M059J (cell line): ENCODE results near the gene GALNT18. TPM values are rescaled to one million over a fixed set of nuclear protein-coding genes. Genes with fewer than 3 reads are reported as not detected.

ENCODE experiments used
- DNase-seq: peaks from one replicate; pipeline ENCODE4 v3.0.0-alpha.2; 2012; ENCODE audit warnings: low read depth
- total RNA-seq: library from RNA; depleted of rRNA; stranded (reverse); fragments of >200 nt; shearing (Covaris generic); gene quantifications from 2 replicates; pipeline ENCODE4 v1.2.3, GENCODE V29; 2014

GALNT18 gene
- total RNA-seq, 1 experiment from 2014 or later: 0.64 TPM

DNA sequence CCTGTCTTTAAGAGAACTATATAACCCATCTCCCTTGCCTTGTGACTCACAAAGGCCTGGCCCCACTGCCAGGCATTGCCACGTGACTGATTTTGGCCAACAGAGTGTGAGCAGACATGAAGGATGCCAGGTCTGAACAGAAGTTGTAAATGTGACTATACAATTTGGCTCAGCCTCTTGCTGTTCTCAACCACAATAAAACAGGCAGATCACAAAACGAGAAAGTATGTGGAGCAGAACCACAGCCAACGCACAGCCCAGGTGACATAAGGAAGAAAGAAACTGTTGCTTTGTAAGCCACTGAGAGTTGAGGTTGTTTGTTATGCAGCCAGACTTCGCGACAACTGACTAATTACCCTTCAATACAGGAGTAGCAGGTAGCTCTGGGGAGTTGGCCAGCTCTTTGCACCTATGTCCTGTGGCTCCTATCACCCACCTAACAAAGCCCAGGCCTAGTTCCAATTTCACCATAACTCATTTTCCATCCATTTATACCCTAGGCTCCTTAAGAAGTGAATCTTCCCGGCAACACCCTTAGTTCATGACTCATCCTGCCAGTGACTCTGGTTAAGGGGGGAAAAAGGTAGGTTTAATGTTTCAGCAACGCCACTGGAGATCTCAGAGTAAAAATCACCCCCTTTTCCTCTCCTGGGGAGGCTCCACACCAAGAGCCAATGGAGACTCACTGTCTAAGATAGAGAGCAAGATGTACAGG is 53.7 kb downstream of the GALNT18 start:
- DNase-seq: peak; percentile 40

DNA sequence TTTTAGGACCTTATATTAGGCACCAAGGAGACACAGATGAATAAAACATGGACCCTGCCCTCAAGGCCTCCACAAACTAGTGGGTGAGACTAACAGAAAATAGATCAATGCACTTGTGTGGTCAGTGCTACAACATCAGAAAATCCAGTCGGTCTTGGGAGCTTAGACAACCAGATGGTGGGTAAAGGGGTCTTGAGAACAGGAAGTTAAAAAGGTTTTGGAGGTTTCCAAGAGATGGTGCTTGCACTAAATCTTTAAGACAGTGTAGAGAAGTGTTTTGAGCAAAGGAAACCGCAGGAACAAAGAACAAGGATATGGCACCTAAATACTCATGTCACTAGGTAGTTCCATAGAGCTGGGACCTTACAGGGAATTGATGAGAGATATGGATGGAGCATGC is 56.2 kb downstream of the GALNT18 start:
- DNase-seq: no peak

DNA sequence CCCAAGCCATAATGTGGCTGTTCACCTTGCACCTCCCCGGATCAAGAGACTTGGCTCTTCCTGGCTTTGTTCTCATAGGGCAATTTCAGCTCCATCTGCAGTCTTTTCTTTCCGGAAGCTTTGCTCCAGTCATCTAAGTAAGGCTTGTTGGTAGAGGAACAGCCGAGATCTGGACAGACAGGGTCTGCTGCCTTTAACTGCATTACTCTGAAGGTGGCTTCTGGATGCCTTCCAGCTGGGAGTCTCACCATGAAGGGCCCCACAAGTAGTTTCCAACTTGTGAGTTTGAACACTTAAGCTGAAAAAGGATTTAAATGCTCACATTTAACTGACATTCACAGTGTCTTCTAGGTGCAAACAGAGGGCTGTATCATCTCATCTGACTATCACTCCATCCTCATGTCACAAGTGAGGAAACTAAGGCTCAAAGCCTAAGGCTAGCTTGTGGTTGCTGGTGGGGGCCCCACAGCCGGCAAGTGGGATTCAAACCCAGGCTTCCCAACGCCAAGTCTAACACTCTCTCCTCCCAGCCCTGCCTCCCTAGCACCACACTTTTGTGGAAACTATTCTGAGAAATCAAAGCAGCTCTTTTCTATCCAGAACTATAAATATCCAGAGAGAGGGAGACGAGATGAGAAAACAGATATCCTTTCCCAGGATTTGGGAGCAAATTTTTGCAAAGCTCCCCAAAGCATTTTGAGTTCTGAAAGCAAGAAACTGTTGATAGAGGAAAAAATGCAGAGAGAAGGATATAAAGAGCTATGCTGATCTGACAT is 58.4 kb downstream of the GALNT18 start:
- DNase-seq: no peak

DNA sequence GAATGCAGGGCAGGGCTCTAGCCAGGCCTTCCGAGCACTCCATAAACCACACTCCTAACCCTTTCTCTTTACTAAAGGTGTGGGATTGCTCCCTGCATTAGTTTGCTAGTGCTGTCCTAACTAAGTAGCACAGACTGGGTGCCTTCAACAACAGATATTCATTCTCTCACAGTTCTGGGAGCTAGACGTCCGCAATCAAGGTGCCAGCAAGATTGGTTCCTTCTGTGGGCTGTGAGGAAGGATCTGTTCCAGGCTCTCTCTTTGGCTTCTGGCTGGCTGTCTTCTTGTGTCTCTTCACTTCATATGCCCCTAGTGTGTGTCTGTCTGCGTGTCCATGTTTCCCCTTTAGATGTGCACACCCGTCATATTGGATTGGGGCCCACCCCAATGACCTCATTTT is 59.8 kb downstream of the GALNT18 start:
- no peak for DNase-seq

DNA sequence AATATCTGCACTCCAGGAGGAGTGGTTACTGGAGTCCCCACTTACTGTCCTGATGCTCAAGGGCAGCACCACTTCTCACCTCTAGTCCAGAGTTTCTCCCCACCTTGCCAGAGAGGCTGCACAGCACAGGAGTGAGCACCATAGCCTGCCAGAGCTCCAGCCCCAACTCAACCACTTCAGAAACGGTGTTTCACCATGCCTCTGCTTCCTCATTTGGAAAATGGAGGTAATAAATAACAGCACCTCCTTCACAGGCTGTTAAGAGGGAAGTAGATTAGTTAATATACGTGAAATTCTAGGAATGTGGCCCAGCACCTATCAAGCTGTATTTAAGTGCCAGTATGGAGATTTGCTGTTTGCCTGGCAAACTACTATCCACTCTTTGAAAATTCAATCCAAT is 63.0 kb downstream of the GALNT18 start:
- no peak for DNase-seq

DNA sequence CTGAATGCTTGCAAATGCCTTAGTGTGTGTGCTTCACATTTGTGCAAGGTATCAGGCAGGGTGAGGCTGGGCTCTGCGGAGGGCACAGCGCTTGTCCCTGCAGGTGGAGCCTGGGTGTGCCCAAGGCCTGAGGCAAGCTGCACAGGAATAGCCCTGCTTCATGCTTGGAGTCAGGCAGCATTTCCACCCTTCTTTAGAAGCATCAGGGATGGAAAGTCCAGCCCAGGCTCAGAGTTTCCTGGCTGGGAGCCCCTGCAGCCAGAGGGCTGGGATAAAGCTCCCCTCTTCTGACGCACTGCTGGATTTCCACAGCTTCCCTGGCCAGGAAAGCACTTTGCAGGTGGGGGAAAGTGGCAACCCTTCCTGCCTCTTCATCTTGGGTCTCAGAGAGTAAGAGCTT is 63.4 kb downstream of the GALNT18 start:
- DNase-seq: no peak

DNA sequence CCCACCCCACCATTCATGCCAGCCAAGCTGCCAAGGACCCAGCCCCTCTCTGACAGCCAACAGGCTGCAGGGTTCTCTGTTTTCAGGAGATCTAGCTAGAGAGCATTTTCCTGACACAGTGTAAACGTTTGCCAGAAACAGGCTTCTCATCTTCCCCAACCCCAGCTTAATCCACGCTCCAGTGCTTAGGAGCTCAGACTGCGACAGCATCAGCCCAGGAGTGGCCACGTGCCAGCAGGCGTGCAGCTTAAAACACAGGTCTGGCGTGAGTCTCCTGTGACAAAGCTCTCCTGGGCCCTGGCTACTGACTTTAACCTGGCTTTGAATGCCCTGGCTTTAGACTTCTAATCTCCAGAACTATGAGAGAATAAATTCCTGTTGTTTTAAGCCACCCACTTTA is 66.6 kb downstream of the GALNT18 start:
- DNase-seq: no peak

DNA sequence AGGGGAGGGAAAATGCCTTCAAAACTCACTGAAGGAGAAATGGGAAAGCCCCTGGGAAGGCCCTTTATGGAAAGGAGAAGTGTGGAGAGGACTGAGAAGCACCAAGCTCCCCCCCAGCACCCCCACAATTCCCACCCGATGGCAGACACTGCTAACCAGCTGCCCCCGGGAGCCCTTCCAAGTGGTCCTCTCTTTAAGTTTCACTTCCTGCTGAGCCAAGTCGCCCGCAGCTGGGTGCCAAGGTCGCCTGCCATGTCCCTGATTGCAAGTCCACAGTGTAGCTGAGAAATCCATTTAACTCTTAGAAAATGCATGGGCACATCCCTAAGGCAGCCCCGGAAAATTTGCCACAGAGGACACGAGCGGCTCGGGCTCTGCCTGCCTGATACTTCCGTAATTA is 68.2 kb downstream of the GALNT18 start:
- no peak for DNase-seq

DNA sequence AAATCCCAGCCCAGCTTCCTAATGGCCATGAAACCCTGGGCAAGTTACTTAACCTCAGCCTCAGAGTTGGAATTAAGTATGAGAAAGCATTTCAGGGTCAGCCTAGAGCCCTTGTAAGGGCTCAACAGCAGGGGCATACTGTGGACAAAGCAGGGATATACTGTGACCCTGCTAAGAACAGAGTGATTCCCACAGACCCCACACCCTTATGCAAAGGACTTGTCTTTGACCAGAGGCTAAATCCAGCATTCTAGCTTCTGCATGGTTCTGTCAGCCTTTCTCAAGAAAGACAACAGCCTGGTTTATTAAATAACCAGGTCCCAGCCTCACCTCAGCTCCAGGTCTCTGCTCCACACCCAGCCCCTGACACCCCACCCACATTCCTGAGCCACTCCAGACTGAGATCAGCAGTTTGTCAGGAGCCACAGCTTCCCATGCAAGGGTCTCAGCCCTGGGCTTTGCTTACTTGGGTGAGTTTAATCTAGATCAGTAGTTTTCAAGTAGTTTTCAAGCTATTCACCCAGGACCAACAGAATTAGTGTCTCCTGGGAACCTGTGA is 69.2 kb downstream of the GALNT18 start:
- DNase-seq: no peak

DNA sequence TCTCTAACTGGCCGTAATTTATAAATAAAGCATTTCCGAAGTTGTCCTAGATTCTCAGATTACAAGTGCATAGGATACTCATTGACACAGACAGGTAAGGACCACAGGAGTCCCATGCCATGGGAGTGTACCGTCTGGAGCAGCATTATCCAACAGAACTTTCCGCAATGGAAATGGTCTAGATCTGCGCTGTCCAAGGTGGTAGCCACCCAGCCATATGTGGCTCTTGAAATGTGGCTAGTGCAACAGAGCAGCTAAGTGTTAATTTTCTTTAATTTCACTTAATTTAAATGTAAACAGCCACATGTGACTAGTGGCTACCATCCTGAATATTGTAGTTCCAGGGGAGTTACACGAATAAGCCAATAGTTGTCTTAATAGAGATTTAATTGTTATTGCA is 71.3 kb downstream of the GALNT18 start:
- DNase-seq: no peak

DNA sequence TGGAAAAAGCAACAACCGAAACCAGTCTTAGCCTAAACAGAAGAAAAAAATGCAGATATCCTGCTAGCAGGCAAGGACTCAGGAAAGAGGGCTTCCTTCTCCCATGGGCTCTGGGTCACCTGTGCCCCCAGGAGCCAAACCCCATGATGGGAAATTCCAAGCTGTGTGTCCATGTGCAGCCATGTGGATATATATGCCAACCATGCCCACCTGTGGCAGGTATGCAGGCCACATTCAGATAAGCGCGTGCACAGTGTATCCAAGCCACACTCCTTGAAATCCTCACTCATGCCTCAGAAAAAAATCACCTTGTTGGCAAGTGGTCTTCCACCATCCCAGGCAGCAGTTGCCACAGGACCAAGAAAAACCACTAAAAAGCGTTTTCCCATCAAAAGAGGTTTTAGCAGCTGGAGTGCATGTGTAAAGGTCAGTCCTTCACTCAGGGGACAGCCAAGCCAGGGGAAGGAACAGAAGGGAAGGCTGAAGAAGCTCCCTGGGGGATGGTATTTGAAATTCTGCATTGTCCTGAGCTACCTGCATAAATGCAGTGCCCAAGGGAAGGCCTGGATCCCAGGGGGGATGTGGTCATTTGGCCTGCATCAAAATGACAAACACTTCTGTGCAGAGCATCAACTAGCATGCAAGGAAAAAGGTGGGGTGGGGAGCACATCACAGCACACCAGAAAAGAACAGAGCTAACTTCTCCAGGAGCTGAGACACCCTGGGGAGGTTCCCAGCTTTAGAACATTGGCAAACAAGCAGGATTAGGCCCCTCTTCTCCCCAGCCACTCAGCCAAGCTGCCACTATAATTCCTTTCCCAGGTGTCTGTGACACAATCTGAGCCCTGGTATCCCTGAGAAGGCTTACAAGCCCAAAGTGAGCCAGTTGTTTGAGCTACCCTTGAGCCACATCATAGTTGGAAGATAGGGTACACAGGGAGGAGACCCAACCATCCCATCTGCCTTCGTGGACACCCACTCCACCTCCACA is 76.2 kb downstream of the GALNT18 start:
- DNase-seq: no peak

DNA sequence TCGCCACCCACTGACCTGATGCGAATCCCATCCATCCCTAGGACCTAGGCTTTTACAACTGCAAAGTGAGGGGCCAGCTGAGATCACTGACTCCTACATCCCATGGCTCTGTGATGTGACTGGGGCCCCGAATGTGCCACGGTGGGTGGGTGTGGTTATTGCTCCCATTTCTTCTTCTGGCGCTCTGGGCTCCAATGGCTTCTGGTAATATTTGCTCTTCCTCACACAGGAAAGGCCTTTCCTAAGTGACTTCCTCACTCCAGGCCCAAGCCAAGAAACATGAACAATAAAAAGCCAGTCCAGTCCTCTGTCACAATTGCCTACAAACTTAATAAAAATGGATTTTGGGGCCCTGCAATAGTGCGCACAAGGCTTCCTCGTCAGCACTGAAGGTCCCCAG is 78.1 kb downstream of the GALNT18 start:
- no peak for DNase-seq

DNA sequence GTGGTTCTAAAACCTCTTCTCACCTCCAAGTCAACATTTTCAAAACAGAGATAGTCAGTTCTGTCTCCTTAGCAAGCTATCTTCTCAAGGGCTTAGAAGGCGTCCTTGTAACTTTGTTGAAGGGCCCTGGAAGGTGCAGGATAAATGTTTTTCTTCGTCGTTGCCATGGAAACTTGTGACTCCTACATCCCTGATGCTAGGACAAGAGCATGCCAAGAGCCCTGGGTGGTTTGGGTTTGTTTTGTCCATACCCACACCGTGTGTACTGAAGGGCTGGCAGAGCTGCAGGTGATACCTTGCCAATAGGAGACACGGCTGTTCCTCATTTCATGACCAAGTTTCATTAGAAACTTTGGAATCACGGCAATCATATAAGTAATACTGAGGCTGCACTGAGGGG is 81.6 kb downstream of the GALNT18 start:
- DNase-seq: peak; percentile 3

DNA sequence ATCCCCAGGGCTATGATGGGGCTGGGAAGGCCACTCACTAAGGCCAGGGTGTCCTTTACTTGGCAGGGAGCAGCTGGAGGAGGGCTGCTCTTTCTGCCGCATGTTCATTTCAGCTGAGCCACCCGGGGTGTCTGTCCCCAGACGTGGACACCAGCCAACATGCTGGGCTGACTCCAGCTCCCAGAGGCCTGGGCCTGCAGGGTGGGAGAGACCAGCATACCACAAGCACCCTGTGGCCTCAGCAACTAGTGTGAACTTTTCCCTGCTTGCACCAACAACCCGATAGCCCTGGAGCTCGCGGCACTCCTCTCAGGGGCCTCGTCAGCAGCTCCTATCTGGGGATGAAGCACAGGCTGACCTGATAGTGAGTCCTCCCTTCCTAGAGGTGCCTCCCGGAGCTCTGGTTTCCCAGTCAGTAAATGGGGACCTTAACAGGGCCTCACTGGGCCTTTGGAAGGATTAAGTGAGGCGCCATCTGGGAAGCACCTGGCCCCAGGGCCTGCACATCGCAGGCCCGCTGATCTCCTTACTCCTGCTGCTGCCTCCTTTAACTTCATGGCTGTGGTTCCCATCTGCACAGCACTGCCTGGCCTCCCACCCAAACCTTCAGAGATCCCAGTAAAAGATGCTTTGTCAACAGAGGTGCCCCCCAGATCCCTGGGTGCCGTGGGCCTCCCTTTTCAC is 83.4 kb downstream of the GALNT18 start:
- no peak for DNase-seq

DNA sequence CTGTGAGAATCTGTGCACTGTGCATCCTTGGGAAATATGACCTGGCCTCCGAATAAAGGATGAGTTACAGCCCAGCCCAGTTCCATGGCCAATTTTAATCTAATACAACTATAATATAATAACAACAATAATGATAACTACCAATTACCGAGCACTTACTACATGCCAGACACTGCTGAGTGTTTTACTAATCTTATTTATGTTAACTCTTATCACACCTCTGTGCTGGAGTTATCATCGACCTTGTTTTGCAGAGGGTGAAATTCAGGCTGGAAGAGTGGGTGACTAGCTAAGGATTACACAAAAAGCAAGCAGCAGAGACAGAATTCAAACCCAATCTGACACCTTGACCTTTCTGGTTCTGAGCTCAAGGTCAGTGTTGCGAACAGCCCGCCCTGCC is 83.9 kb downstream of the GALNT18 start:
- DNase-seq: no peak

DNA sequence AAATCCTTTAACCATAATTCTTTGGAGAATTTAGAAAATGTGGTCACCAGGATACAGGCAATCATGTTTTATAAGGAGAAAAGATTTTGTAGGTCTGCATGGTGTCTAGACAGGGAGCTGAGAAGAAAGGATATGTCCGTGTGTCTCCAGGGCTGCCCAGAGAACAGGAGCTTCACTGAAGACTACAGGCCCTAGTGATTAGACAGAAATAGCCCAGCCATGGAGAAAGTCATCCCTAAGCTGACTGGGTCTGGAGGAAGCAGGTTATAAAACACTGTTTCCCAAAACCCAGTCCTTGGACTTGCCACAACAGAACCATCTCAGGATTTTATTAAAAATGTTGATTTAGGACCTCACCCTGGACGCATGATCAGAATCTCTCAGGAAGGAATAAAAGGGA is 84.4 kb downstream of the GALNT18 start:
- no peak for DNase-seq

DNA sequence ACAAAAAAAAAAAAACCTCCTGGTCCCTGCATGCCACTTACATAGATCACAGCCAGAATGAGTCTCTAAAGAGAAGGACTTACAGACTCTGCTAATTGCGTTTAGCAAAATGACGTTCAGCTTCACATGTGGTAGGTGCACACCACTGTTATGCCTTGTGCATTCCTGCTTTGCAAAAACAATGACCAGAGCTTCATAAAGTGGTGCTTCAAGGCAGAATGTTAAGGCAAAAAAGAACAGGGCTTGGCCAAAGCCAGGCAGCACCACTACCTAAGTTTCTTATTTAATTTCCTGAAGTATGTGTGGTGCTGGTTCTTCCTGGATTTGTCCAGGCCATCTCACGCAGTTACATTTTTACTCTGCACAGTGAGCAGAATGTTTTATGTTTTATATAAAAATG is 85.2 kb downstream of the GALNT18 start:
- no peak for DNase-seq

DNA sequence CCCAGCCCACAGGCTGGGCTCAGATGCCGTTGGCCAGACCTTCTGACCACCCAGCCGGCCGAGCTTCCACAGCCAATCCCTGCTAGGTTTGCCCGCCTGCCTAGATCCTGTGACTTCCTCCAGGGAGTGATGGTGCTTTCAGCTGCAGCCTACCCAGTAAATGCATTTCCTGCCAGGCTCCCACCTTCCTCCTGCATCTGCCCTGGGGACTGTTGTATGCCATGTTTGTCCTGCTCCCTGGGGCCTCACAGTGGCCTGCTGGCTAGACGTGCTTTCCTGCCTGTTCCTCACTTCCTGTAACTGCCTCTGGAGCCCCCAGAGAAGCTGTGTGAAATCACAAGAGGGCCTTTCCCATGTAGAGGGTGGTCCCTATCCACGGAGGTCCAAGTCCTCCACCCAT is 86.2 kb downstream of the GALNT18 start:
- no peak for DNase-seq

DNA sequence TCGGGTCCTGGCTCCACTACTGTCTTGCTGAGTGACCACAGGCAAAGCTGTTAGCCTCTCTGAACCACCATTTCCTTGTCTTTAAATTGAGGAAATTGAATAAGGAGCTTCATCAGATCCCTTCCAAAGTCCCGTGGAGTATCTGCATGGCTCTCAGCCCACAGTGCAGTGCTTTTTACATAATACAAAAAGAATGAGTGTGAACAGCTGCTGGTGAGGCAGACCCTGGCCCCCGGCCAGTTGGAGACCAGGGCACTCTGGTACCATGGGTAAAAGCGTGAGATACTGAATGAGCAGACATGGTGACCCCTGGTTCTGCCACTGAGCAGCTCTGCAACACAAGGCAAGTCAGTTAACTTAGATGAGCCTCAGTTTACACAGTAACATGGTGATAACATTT is 86.8 kb downstream of the GALNT18 start:
- DNase-seq: no peak

DNA sequence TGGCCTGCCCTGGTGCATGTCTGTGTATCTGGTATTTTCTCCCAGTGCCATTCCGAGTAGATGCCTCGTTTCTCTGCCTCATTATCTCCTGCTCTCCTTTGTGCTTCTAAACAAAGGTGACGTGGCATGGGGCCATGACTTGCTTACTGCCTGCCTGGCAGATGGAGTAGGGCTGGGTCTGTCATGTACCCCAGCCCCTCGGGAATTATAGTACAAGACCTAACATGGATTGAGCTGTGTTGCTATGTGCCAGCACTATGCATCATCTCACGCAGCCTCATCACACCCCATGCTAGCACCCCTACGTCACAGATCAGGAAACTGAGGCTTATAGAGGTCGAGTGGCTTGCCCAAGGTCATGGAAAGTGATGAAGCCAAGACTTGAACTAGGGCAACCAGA is 88.1 kb downstream of the GALNT18 start:
- no peak for DNase-seq

DNA sequence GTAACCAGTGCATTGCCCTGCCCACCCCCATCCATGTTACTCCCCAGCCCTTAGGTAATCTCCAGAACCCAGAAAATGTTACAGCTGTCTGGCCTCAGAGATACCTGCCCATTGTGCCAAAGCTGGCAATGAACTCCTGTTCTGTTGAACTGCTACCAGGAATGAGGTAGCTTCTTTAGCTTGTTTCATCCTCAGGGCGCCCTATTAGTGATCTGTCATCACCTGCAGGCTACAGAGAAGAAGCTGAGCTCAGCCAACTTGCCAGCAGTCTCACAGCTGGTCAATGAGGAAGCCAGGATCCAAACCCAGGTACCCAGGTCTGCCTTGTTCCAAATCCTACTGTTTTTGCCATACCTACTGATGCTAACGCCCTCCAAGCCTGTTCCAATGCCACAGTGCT is 88.7 kb downstream of the GALNT18 start:
- no peak for DNase-seq
